HepG2 (cell line): ENCODE measurements around the gene CYP4F22. TPM values are rescaled to one million over a fixed set of nuclear protein-coding genes. Genes with fewer than 3 reads are reported as not detected.
A peak's percentile ranks its signal among the peaks of the same experiment; 100 is the strongest.

Experiments used
- HDAC6 ChIP-seq: fragments of 200-600 bp; sonication (generic); IDR thresholded peaks from 2 replicates; pipeline ENCODE4 v1.7.0; 2017; ENCODE audit warnings: mild to moderate bottlenecking, antibody characterized with exemption, low read length, low read depth
- RAD51 ChIP-seq: fragments of 450-650 bp; IDR thresholded peaks from 2 replicates; pipeline ENCODE4 v1.6.1; 2016; ENCODE audit warnings: borderline replicate concordance
- U2AF1 ChIP-seq: fragments of 200-400 bp; formaldehyde crosslinking; optimal IDR thresholded peaks from 2 replicates; pipeline ENCODE3; 2017; ENCODE audit warnings: mild to moderate bottlenecking, low read depth, low read length
- ZFP1 ChIP-seq: IDR thresholded peaks from 2 replicates; pipeline ENCODE4 v1.6.1; 2016
- ZNF225 ChIP-seq: sonication (generic); formaldehyde crosslinking; IDR thresholded peaks from 2 replicates; pipeline ENCODE4 v1.4.0; 2020; ENCODE audit warnings: mild to moderate bottlenecking, missing genetic modification reagents
- ZNF430 ChIP-seq: sonication (generic); formaldehyde crosslinking; IDR thresholded peaks from 2 replicates; pipeline ENCODE4 v1.9.0; 2021; ENCODE audit warnings: mild to moderate bottlenecking, missing genetic modification reagents
- ZNF451 ChIP-seq: sonication (generic); formaldehyde crosslinking; IDR thresholded peaks from 2 replicates; pipeline ENCODE4 v1.5.0; 2020; ENCODE audit warnings: mild to moderate bottlenecking, missing genetic modification reagents
- polyA plus RNA-seq, 8 experiments: library from polyadenylated mRNA; depleted of rRNA in 3 of 8; stranded (reverse) in 7 of 8; unstranded in 1 of 8; fragments of >200 nt; fragmentation: Illumina TruSeq in 4 of 8; extraction: Trizol in 4 of 8; gene quantifications; 2 replicates each; pipeline versions ENCODE4 v1.2.1 to v1.2.3, GENCODE V29; 2011 to 2016; ENCODE audit warnings: low read depth in 4 of 8, missing spikeins in 1 of 8, mixed read lengths in 1 of 8; ENCODE audit not compliant: insufficient read depth in 1 of 8
- total RNA-seq, 5 experiments: library from RNA; depleted of rRNA; stranded (reverse); fragments of >200 nt; fragmentation: Illumina TruSeq; extraction: Trizol; gene quantifications; 2 replicates each; pipeline ENCODE4 v1.2.3, GENCODE V29; 2016; ENCODE audit warnings: low read depth in 1 of 5
- TF ChIP-seq, protein P1 (sequence below): sonication (generic); formaldehyde crosslinking; IDR thresholded peaks from 2 replicates; pipeline ENCODE4 v1.4.0; 2020; ENCODE audit warnings: mild to moderate bottlenecking, missing genetic modification reagents
- TF ChIP-seq, protein P2 (sequence below): sonication (generic); formaldehyde crosslinking; conservative IDR thresholded peaks from 2 replicates; pipeline ENCODE4 v1.4.0; 2020; ENCODE audit warnings: missing genetic modification reagents
- TF ChIP-seq, protein P3 (sequence below), 2 experiments: sonication (generic) in 1 of 2; formaldehyde crosslinking in 1 of 2; IDR thresholded peaks; 2 replicates each; pipeline versions ENCODE4 v1.5.1 to v1.6.1; 2011 to 2020; ENCODE audit warnings: borderline replicate concordance in 1 of 2, low read depth in 1 of 2, low read length in 1 of 2, mild to moderate bottlenecking in 1 of 2, missing genetic modification reagents in 1 of 2, moderate library complexity in 1 of 2

CYP4F22 gene
- total and polyA plus RNA-seq, 2 of the 13 experiments (the other 11 are each of a cell fraction or from before 2014, with no cell fraction given), result 0.05 TPM; not detected in 1

DNA sequence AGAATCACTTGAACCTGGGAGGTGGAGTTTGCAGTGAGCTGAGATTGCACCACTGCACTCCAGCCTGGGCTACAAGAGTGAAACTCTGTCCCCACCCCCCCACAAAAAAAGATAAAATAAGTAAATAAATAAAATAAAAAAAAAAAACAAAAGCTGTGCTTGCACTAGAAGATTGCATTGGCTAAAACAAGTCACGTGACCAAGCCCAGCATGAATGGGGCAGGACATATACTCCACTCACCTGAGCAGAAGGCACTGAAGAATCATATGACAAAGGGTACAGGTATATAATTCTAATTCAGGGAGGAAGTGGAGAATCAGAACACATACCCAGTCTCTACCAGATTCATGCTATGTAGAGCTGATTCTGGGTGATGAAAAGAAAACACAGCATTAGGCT, 36.6 kb downstream of the CYP4F22 start (continued):
- TF ChIP-seq, protein P1, sequence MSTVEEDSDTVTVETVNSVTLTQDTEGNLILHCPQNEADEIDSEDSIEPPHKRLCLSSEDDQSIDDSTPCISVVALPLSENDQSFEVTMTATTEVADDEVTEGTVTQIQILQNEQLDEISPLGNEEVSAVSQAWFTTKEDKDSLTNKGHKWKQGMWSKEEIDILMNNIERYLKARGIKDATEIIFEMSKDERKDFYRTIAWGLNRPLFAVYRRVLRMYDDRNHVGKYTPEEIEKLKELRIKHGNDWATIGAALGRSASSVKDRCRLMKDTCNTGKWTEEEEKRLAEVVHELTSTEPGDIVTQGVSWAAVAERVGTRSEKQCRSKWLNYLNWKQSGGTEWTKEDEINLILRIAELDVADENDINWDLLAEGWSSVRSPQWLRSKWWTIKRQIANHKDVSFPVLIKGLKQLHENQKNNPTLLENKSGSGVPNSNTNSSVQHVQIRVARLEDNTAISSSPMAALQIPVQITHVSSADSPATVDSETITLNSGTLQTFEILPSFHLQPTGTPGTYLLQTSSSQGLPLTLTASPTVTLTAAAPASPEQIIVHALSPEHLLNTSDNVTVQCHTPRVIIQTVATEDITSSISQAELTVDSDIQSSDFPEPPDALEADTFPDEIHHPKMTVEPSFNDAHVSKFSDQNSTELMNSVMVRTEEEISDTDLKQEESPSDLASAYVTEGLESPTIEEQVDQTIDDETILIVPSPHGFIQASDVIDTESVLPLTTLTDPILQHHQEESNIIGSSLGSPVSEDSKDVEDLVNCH (CRISPR knock-in tag), result no peak
- TF ChIP-seq, protein P2, sequence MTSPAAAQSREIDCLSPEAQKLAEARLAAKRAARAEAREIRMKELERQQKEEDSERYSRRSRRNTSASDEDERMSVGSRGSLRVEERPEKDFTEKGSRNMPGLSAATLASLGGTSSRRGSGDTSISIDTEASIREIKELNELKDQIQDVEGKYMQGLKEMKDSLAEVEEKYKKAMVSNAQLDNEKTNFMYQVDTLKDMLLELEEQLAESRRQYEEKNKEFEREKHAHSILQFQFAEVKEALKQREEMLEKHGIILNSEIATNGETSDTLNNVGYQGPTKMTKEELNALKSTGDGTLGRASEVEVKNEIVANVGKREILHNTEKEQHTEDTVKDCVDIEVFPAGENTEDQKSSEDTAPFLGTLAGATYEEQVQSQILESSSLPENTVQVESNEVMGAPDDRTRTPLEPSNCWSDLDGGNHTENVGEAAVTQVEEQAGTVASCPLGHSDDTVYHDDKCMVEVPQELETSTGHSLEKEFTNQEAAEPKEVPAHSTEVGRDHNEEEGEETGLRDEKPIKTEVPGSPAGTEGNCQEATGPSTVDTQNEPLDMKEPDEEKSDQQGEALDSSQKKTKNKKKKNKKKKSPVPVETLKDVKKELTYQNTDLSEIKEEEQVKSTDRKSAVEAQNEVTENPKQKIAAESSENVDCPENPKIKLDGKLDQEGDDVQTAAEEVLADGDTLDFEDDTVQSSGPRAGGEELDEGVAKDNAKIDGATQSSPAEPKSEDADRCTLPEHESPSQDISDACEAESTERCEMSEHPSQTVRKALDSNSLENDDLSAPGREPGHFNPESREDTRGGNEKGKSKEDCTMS (CRISPR knock-in tag), result no peak
- TF ChIP-seq U2AF1, result no peak
- TF ChIP-seq ZNF225 (CRISPR knock-in tag), result no peak
- no peak for TF ChIP-seq ZFP1 (CRISPR knock-in tag)
- TF ChIP-seq ZNF430 (CRISPR knock-in tag), result no peak
- peak; percentile 88 for TF ChIP-seq RAD51
- no peak for TF ChIP-seq HDAC6
- TF ChIP-seq ZNF451, result no peak
- TF ChIP-seq, protein P3, sequence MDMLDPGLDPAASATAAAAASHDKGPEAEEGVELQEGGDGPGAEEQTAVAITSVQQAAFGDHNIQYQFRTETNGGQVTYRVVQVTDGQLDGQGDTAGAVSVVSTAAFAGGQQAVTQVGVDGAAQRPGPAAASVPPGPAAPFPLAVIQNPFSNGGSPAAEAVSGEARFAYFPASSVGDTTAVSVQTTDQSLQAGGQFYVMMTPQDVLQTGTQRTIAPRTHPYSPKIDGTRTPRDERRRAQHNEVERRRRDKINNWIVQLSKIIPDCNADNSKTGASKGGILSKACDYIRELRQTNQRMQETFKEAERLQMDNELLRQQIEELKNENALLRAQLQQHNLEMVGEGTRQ (IDR thresholded peaks at IDR 0.05; ENCODE audit: low read depth, low read length), result peak; percentile 68
- TF ChIP-seq, protein P3 (CRISPR knock-in tag; IDR thresholded peaks at IDR 0.05; ENCODE audit: borderline replicate concordance), result no peak
- TF ChIP-seq, all 625 proteins: peak for 2
